ENCODE results near the gene ADPRS. TPM values are rescaled to one million over a fixed set of nuclear protein-coding genes. Genes with fewer than 3 reads are reported as not detected.

ADPRS gene
- total RNA-seq, 1 donor, result 25.0 TPM

DNA sequence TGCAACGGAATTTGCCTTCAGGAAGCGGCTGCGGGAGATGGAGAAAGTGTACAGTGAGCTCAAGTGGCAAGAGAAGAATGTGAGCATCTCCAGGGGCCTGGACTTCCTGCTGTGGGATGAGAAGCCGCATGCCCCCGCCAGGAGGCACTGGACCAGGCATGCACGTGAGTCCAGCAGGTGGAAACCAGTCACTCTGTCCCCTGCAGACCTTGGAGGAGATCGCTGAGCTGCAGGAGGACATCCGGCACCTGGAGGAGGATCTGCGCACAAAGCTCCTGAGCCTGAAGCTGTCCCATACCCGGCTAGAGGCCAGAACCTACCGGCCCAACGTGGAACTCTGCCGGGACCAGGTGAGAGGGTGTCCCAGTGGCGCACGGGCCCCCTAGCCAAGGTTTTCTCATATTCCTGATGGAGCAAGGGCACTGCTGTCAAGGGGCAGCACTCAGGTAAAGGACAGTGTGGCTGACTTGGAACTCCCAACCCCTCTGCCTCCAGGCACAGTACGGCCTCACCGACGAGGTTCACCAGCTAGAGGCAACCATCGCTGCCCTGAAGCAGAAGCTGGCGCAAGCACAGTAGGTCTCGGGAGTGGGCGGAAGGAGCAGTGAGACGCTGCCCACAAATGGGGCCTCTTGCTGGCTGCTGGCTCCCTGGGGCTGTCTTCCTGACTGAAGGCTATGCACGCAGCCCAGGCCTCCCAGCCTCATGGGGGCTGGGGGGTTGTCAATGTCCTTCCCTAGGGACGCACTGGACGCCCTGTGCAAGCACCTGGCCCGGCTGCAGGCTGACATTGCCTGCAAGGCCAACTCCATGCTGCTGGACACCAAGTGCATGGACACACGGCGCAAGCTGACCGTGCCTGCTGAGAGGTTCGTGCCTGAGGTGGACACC, 1.2 kb upstream of the ADPRS start:
- no peak for DNase-seq (ENCODE audit: low read depth)
- H3K4me3 ChIP-seq (ENCODE audit: low read depth, low read length), result no peak overlapping the region
- TF ChIP-seq, protein P1, sequence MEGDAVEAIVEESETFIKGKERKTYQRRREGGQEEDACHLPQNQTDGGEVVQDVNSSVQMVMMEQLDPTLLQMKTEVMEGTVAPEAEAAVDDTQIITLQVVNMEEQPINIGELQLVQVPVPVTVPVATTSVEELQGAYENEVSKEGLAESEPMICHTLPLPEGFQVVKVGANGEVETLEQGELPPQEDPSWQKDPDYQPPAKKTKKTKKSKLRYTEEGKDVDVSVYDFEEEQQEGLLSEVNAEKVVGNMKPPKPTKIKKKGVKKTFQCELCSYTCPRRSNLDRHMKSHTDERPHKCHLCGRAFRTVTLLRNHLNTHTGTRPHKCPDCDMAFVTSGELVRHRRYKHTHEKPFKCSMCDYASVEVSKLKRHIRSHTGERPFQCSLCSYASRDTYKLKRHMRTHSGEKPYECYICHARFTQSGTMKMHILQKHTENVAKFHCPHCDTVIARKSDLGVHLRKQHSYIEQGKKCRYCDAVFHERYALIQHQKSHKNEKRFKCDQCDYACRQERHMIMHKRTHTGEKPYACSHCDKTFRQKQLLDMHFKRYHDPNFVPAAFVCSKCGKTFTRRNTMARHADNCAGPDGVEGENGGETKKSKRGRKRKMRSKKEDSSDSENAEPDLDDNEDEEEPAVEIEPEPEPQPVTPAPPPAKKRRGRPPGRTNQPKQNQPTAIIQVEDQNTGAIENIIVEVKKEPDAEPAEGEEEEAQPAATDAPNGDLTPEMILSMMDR (IDR thresholded peaks at IDR 0.05; ENCODE audit: insufficient read depth, low read depth, low read length), result no peak

DNA sequence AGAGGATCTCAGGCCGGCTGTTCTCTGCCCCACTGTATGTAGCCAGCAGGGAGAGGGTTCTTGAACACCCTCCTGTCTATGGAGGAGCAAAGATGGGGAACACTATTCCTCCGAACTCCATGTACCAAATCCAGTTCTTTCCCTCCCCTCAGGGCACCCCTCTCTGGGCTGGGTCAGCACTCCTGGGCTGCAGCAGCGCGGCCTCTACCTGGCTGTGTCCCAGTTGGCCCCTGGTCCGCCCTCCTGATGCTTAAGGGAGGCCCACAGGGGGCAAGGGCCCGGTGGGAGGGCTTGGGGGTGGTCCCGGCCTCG, 471 bp upstream of the ADPRS start:
- no peak for DNase-seq (ENCODE audit: low read depth)
- peak overlapping the region; percentile 89 for H3K4me3 ChIP-seq (ENCODE audit: low read depth, low read length)
- TF ChIP-seq, protein P1 (IDR thresholded peaks at IDR 0.05; ENCODE audit: insufficient read depth, low read depth, low read length), result no peak

DNA sequence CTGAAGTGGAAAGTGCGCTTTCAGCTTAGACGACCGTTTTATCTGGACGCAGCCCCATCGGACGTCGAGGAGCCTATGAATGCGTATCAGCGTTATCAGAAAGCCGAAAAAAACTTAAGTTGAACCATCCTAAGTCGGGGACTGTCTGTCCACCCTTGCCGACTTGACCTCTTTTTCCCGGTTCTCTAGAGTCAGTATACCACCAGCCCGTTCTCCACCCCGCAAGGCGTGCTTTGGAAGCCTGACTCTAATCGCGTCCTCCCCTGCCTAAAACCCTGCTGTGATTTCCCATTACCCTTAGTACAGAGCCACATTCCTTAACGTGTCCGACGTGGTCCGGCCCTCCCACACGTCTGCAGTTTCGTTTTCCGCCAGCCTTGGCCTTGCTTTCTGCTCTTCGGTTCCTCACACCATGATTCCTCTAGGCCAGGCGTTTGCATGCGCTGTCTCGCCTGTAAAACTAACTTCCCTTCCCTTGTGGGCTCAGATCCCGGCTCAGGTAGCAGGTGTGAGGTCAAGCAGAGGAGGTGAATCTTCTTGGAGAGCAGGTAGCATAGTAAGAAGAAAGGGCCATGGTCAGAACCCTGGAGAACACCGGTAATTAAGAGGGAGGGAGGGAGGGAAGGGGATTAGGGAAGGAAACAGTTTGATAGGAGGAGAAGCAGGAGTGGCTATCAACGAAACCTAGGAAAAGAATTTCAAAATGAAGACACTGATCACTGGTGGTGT, 865 bp downstream of the ADPRS start:
- TF ChIP-seq, protein P1 (IDR thresholded peaks at IDR 0.05; ENCODE audit: insufficient read depth, low read depth, low read length), result no peak
- peak; percentile 82 for DNase-seq (ENCODE audit: low read depth)
- peak overlapping the region; percentile 89 for H3K4me3 ChIP-seq (ENCODE audit: low read depth, low read length)

DNA sequence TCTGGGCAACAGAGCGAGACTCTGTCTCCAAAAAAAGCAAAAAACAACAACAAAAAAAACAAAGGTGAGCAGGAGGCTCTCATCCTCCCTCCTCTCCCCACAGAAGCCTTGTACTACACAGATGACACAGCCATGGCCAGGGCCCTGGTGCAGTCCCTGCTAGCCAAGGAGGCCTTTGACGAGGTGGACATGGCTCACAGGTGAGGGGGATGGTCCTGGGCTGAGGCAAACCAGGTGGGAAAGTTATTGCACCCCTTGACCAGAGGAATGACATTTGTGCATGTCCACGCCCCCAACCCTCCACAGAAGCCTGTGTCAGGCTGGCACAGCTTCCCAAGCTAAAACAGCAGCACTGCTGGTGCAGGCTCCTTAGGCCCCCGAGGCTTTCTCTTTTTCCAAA, 2.4 kb downstream of the ADPRS start:
- H3K4me3 ChIP-seq (ENCODE audit: low read depth, low read length), result no peak overlapping the region
- no peak for DNase-seq (ENCODE audit: low read depth)
- TF ChIP-seq, protein P1 (IDR thresholded peaks at IDR 0.05; ENCODE audit: insufficient read depth, low read depth, low read length), result no peak

DNA sequence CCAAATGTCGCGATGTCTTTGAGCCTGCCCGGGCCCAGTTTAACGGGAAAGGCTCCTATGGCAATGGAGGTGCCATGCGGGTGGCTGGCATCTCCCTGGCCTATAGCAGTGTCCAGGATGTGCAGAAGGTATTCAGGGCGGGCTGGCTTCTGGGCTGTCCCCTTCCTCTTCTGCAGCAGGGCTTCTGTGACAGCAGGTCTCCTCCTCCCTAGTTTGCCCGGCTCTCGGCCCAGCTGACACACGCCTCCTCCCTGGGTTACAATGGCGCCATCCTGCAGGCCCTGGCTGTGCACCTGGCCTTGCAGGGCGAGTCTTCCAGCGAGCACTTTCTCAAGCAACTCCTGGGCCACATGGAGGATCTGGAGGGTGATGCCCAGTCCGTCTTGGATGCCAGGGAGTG, 3.0 kb downstream of the ADPRS start:
- DNase-seq (ENCODE audit: low read depth), result no peak
- no peak overlapping the region for H3K4me3 ChIP-seq (ENCODE audit: low read depth, low read length)
- TF ChIP-seq, protein P1 (IDR thresholded peaks at IDR 0.05; ENCODE audit: insufficient read depth, low read depth, low read length), result no peak

DNA sequence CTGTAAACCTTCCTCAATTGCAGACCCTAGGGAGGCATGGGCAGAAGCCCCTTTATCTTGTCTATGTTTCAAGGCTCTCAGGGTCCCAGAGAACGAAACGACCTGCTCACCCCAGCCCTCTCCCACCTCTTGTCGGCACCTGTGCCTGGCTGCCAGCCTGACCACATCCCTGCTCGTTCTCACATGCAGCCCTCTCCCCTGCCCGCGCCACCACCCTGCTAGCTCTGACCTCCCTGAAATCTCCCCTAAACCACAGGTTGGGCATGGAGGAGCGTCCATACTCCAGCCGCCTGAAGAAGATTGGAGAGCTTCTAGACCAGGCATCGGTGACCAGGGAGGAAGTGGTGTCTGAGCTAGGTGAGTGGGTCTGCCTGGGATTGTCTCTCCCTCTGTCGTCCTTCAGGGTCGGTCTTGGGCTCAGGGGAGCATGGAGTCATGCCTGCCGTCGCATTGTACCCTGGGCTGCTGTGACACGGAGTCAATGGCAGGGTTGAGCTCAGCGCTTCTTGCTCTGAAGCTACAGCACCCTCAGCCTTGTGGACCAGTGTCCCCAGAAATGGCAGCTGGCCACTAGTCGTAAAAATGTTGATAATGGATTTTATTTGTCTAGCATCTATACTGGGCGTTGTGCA, 3.6 kb downstream of the ADPRS start:
- H3K4me3 ChIP-seq (ENCODE audit: low read depth, low read length), result no peak overlapping the region
- no peak for DNase-seq (ENCODE audit: low read depth)
- TF ChIP-seq, protein P1 (IDR thresholded peaks at IDR 0.05; ENCODE audit: insufficient read depth, low read depth, low read length), result no peak

All from fibroblast of villous mesenchyme (primary cell).